ENCODE measurements around the gene ACOD1. TPM values are rescaled to one million over a fixed set of nuclear protein-coding genes. Genes with fewer than 3 reads are reported as not detected.

Gene ACOD1
- total RNA-seq, 4 donors from 2014 or later = 0.32 TPM; not detected in 3

GRCh38 chr13:76950101-76950500, 1.8 kb downstream of the ACOD1 start:
- intact Hi-C loops (cut with DNase I; ENCODE audit: low total_unique reads) (no loop called here), in situ Hi-C loops (cut with MboI; ENCODE audit: low pct_ligation_motif_present in 1 of 4, low pct_unique_long_range_greater_than_20kb in 1 of 4, low sequenced_read_pairs in 3 of 4) (no loop called here)
- WGBS, 2 donors (ENCODE audit: low coverage in 1 of 2) = 86 to 96% methylated on average over 2 of the region's 2 CpGs

GRCh38 chr13:76953968-76954367, 5.7 kb downstream of the ACOD1 start:
- no peaks in the 10 kb centered on the region for H3K27me3 ChIP-seq
- no peak for TF ChIP-seq POLR2AphosphoS5 (IDR thresholded peaks at IDR 0.05)
- no peak for TF ChIP-seq POLR2A (IDR thresholded peaks at IDR 0.05)
- no peak for TF ChIP-seq EP300 (IDR thresholded peaks at IDR 0.05; ENCODE audit: low read depth)
- no peak for TF ChIP-seq CTCF (IDR thresholded peaks at IDR 0.05)
- DNase-seq = no peak
- no peak overlapping the region for H3K27ac ChIP-seq
- 48 to 56% methylated on average over 3 of the region's 3 CpGs for WGBS, 2 donors (ENCODE audit: low coverage in 1 of 2)
- in situ Hi-C loops (cut with MboI; ENCODE audit: low pct_ligation_motif_present in 1 of 4, low pct_unique_long_range_greater_than_20kb in 1 of 4, low sequenced_read_pairs in 3 of 4) (no loop called here), intact Hi-C loops (cut with DNase I; ENCODE audit: low total_unique reads) (no loop called here)
- H3K4me3 ChIP-seq = no peak overlapping the region
- H3K9me3 ChIP-seq = no peaks in the 10 kb centered on the region
- H3K36me3 ChIP-seq = no peaks in the 10 kb centered on the region
- H3K4me1 ChIP-seq = no peaks in the 10 kb centered on the region

More at GRCh38 chr13:76950101-76950500, 1.8 kb downstream of the ACOD1 start:
- no peak for DNase-seq
- Histone ChIP-seq H3K27ac (no peak overlapping the region), H3K27me3 (no peaks in the 10 kb centered on the region), H3K36me3 (no peaks in the 10 kb centered on the region), H3K9me3 (no peaks in the 10 kb centered on the region), H3K4me3 (no peak overlapping the region), H3K4me1 (no peaks in the 10 kb centered on the region)
- TF ChIP-seq EP300 (IDR thresholded peaks at IDR 0.05; ENCODE audit: low read depth) = no peak
- no peak for TF ChIP-seq CTCF (IDR thresholded peaks at IDR 0.05)
- TF ChIP-seq POLR2A (IDR thresholded peaks at IDR 0.05) = no peak
- TF ChIP-seq POLR2AphosphoS5 (IDR thresholded peaks at IDR 0.05) = no peak

GRCh38 chr13:76954538-76954937, 6.2 kb downstream of the ACOD1 start:
- Histone ChIP-seq H3K27ac (no peak overlapping the region), H3K27me3 (no peaks in the 10 kb centered on the region), H3K9me3 (peaks cover under 1 to 1% of the 10 kb centered on the region in 2 donors), H3K4me1 (no peaks in the 10 kb centered on the region), H3K36me3 (no peaks in the 10 kb centered on the region), H3K4me3 (no peak overlapping the region)
- 33 to 75% methylated on average over 1 to 6 of the region's 6 CpGs for WGBS, 2 donors (ENCODE audit: low coverage in 1 of 2)
- in situ Hi-C loops (cut with MboI; ENCODE audit: low pct_ligation_motif_present in 1 of 4, low pct_unique_long_range_greater_than_20kb in 1 of 4, low sequenced_read_pairs in 3 of 4) (no loop called here), intact Hi-C loops (cut with DNase I; ENCODE audit: low total_unique reads) (no loop called here)
- TF ChIP-seq POLR2AphosphoS5 (IDR thresholded peaks at IDR 0.05) = no peak
- TF ChIP-seq EP300 (IDR thresholded peaks at IDR 0.05; ENCODE audit: low read depth) = no peak
- TF ChIP-seq CTCF (IDR thresholded peaks at IDR 0.05) = no peak
- TF ChIP-seq POLR2A (IDR thresholded peaks at IDR 0.05) = no peak
- DNase-seq = no peak

GRCh38 chr13:76955193-76955592, 6.9 kb downstream of the ACOD1 start:
- Histone ChIP-seq H3K36me3 (no peaks in the 10 kb centered on the region), H3K27ac (no peak overlapping the region), H3K9me3 (peaks cover 7% of the 10 kb centered on the region in 2 donors), H3K4me1 (no peaks in the 10 kb centered on the region), H3K27me3 (no peaks in the 10 kb centered on the region), H3K4me3 (no peak overlapping the region)
- intact Hi-C loops (cut with DNase I; ENCODE audit: low total_unique reads) = no loop called here
- in situ Hi-C loops (cut with MboI; ENCODE audit: low pct_ligation_motif_present in 1 of 4, low pct_unique_long_range_greater_than_20kb in 1 of 4, low sequenced_read_pairs in 3 of 4) = no loop called here
- no peak for TF ChIP-seq POLR2A (IDR thresholded peaks at IDR 0.05)
- TF ChIP-seq POLR2AphosphoS5 (IDR thresholded peaks at IDR 0.05) = no peak
- TF ChIP-seq EP300 (IDR thresholded peaks at IDR 0.05; ENCODE audit: low read depth) = no peak
- no peak for TF ChIP-seq CTCF (IDR thresholded peaks at IDR 0.05)
- no peak for DNase-seq
- 75 to 93% methylated on average over 4 of the region's 4 CpGs for WGBS, 2 donors (ENCODE audit: low coverage in 1 of 2)
